HCT116 (cell line): ENCODE data around the gene DUS4L. TPM values are rescaled to one million over a fixed set of nuclear protein-coding genes. Genes with fewer than 3 reads are reported as not detected.

Experiments
- ATAC-seq: fragments of 200-7000 bp; cut with Tn5 transposase; 2 replicates; pipeline ENCODE4 v1.9.1; 2020; ENCODE audit warnings: mild to moderate bottlenecking, moderate library complexity
- BruUV-seq: library from RNA; stranded (reverse); fragments of 400-500 nt; replicated peaks from 2 replicates; lab custom pipeline; 2021; lab: Mats Ljungman, UMichigan
- CTCF ChIA-PET: fragments of 300-600 bp; sonication (Branson Sonifier 250); formaldehyde crosslinking; loops from one replicate; lab custom pipeline; 2021; ENCODE audit warnings: antibody characterized with exemption; lab: Charles Lee
- POLR2A ChIA-PET: fragments of 300-600, 350-600 bp; sonication (Branson Sonifier 250); formaldehyde crosslinking; loops from one replicate; lab custom pipeline; 2021; ENCODE audit warnings: antibody characterized with exemption; lab: Charles Lee
- RAD21 ChIA-PET, 2 experiments: fragments of 300-600 bp; sonication (Branson Sonifier 250); formaldehyde crosslinking; loops; one replicate each; lab custom pipeline; 2023; ENCODE audit warnings: low total read pairs in 2 of 2; ENCODE audit not compliant: uncharacterized antibody in 2 of 2, unreplicated experiment in 2 of 2, low non-redundant PET in 1 of 2; lab: Charles Lee
- DNase-seq: peaks from one replicate; pipeline ENCODE4 v3.0.0-alpha.2; 2010; ENCODE audit warnings: low read depth, low spot score
- H2AFZ ChIP-seq: fragments of 200-600 bp; shearing (Covaris generic), sonication (generic); 2 replicates; pipeline ENCODE4 v1.6.1; 2017; ENCODE audit warnings: low read depth, mixed run types, mixed read lengths, antibody characterized with exemption, low read length; ENCODE audit not compliant: poor library complexity, severe bottlenecking
- H3K27ac ChIP-seq: 2 replicates; pipeline ENCODE4 v1.5.1; 2012; ENCODE audit warnings: low read depth, low read length
- H3K27me3 ChIP-seq: fragments of 200-600 bp; sonication (generic); 2 replicates; pipeline ENCODE4 v1.6.1; 2016; ENCODE audit warnings: mixed run types, low read length, mixed read lengths; ENCODE audit not compliant: insufficient read depth
- H3K36me3 ChIP-seq, 2 experiments: fragments of 200-500 bp in 1 of 2; fragments of 200-600 bp in 1 of 2; sonication (Bioruptor generic) in 1 of 2; sonication (generic) in 1 of 2; 2 replicates each; pipeline versions ENCODE4 v1.5.1 to v1.6.1; 2014 to 2016; ENCODE audit warnings: low read length in 2 of 2, inconsistent platforms in 1 of 2, mixed read lengths in 1 of 2, mixed run types in 1 of 2; ENCODE audit not compliant: insufficient read depth in 2 of 2, control insufficient read depth in 1 of 2
- H3K4me1 ChIP-seq, 2 experiments: fragments of 200-600 bp in 1 of 2; sonication (generic) in 1 of 2; 2 replicates each; pipeline versions ENCODE4 v1.5.1 to v1.6.1; 2012 to 2017; ENCODE audit warnings: low read length in 2 of 2, inconsistent platforms in 1 of 2, mild to moderate bottlenecking in 1 of 2, mixed read lengths in 1 of 2, mixed run types in 1 of 2, moderate library complexity in 1 of 2; ENCODE audit not compliant: insufficient read depth in 2 of 2, control insufficient read depth in 1 of 2
- H3K4me2 ChIP-seq: fragments of 200-600 bp; sonication (generic); 2 replicates; pipeline ENCODE4 v1.6.1; 2017; ENCODE audit warnings: mixed run types, low read length, mixed read lengths
- H3K4me3 ChIP-seq, 2 experiments: fragments of 200-600 bp in 1 of 2; sonication (generic) in 1 of 2; replicated peaks in 1 of 2; 2 replicates each; pipeline ENCODE4 v1.5.1; 2011 to 2016; ENCODE audit warnings: low read length in 2 of 2, control low read depth in 1 of 2, low read depth in 1 of 2, mild to moderate bottlenecking in 1 of 2, mixed read lengths in 1 of 2, mixed run types in 1 of 2
- H3K79me2 ChIP-seq: fragments of 200-600 bp; sonication (generic); 2 replicates; pipeline ENCODE4 v1.6.1; 2017; ENCODE audit warnings: mild to moderate bottlenecking, mixed run types, low read length, moderate library complexity, mixed read lengths; ENCODE audit not compliant: insufficient read depth
- H3K9ac ChIP-seq: fragments of 200-600 bp; sonication (generic); 2 replicates; pipeline ENCODE4 v1.6.1; 2016; ENCODE audit warnings: low read length, mixed read lengths
- H3K9me2 ChIP-seq: fragments of 200-600 bp; sonication (generic), shearing (Covaris generic); 2 replicates; pipeline ENCODE4 v1.6.1; 2017; ENCODE audit warnings: mixed run types, mild to moderate bottlenecking, moderate library complexity; ENCODE audit not compliant: insufficient read depth
- H3K9me3 ChIP-seq, 2 experiments: fragments of 200-500 bp in 1 of 2; fragments of 200-600 bp in 1 of 2; sonication (Bioruptor generic) in 1 of 2; sonication (generic) in 1 of 2; 2 replicates each; pipeline ENCODE4 v1.6.1; 2014 to 2017; ENCODE audit warnings: low read length in 2 of 2, mixed read lengths in 2 of 2, inconsistent platforms in 1 of 2, low read depth in 1 of 2, mild to moderate bottlenecking in 1 of 2, mixed run types in 1 of 2, moderate library complexity in 1 of 2; ENCODE audit not compliant: control insufficient read depth in 1 of 2, insufficient read depth in 1 of 2
- H4K20me1 ChIP-seq: fragments of 200-600 bp; sonication (generic), shearing (Covaris generic); 2 replicates; pipeline ENCODE4 v1.6.1; 2017; ENCODE audit warnings: mixed run types, mild to moderate bottlenecking, moderate library complexity; ENCODE audit not compliant: insufficient read depth
- ATF3 ChIP-seq: IDR thresholded peaks from 2 replicates; pipeline ENCODE4 v1.6.1; 2012
- EGR1 ChIP-seq: IDR thresholded peaks from 2 replicates; pipeline ENCODE4 v1.6.1; 2012; ENCODE audit warnings: low read depth
- ELF1 ChIP-seq: IDR thresholded peaks from 2 replicates; pipeline ENCODE4 v1.6.1; 2012; ENCODE audit warnings: low read depth, borderline replicate concordance
- EZH2phosphoT487 ChIP-seq: fragments of 200-600 bp; IDR thresholded peaks from 2 replicates; pipeline ENCODE4 v1.6.1; 2018; ENCODE audit warnings: antibody characterized with exemption, borderline replicate concordance
- FOSL1 ChIP-seq: IDR thresholded peaks from 2 replicates; pipeline ENCODE4 v1.6.1; 2012; ENCODE audit warnings: low read depth
- JUND ChIP-seq: IDR thresholded peaks from 2 replicates; pipeline ENCODE4 v1.6.1; 2012
- MAX ChIP-seq: IDR thresholded peaks from 2 replicates; pipeline ENCODE4 v1.6.1; 2012
- POLR2A ChIP-seq: IDR thresholded peaks from 2 replicates; pipeline ENCODE4 v1.7.0; 2011; ENCODE audit warnings: borderline replicate concordance; ENCODE audit not compliant: insufficient read depth, insufficient read length; ENCODE audit errors: extremely low read depth
- POLR2AphosphoS5 ChIP-seq: IDR thresholded peaks from 2 replicates; pipeline ENCODE4 v1.6.1; 2011; ENCODE audit warnings: mild to moderate bottlenecking, low read depth, low read length, moderate library complexity
- SIN3A ChIP-seq: IDR thresholded peaks from 2 replicates; pipeline ENCODE4 v1.6.1; 2012; ENCODE audit warnings: low read depth
- SP1 ChIP-seq: IDR thresholded peaks from 2 replicates; pipeline ENCODE4 v1.6.1; 2012; ENCODE audit warnings: low read depth
- SRF ChIP-seq: IDR thresholded peaks from 2 replicates; pipeline ENCODE4 v1.6.1; 2012; ENCODE audit warnings: low read depth
- TCF7L2 ChIP-seq: IDR thresholded peaks from 2 replicates; pipeline ENCODE4 v1.7.0; 2011; ENCODE audit warnings: borderline replicate concordance, inconsistent platforms; ENCODE audit not compliant: insufficient read depth, insufficient read length; ENCODE audit errors: extremely low read depth
- YY1 ChIP-seq: IDR thresholded peaks from 2 replicates; pipeline ENCODE4 v1.6.1; 2011; ENCODE audit warnings: low read length, low read depth, moderate library complexity, mild to moderate bottlenecking; ENCODE audit not compliant: insufficient replicate concordance; ENCODE audit errors: extremely low read depth
- ZBTB33 ChIP-seq: IDR thresholded peaks from 2 replicates; pipeline ENCODE4 v1.6.1; 2011; ENCODE audit warnings: mild to moderate bottlenecking, low read length, moderate library complexity; ENCODE audit not compliant: insufficient replicate concordance; ENCODE audit errors: extremely low read depth
- ZNF274 ChIP-seq: fragments of 200-500 bp; sonication (Bioruptor generic); IDR thresholded peaks from 2 replicates; pipeline ENCODE4 v1.6.1; 2014; ENCODE audit warnings: mild to moderate bottlenecking, low read depth, low read length, inconsistent platforms
- intact Hi-C: fragments of 100-400 bp; cut with micrococcal nuclease; formaldehyde crosslinking; loops from 2 replicates; pipeline ENCODE4 v1.10.0; 2022
- total RNA-seq: library from RNA; stranded (reverse); gene quantifications from one replicate; pipeline ENCODE4 v1.2.1, GENCODE V29; 2021; ENCODE audit not compliant: unreplicated experiment

The DUS4L gene
- total RNA-seq, 1 experiment from 2014 or later = 12.6 TPM

- intact Hi-C loops = no loop called here
- no peaks in the 10 kb centered on the region for H3K9me3 ChIP-seq
These were observed 9.8 kb downstream of the DUS4L start for GRCh38 chr7:107573537-107573936.

More at GRCh38 chr7:107573537-107573936, 9.8 kb downstream of the DUS4L start:
- Histone ChIP-seq H3K9ac (no peak overlapping the region), H3K79me2 (no peaks in the 10 kb centered on the region), H4K20me1 (no peaks in the 10 kb centered on the region), H3K4me2 (no peak overlapping the region), H3K4me3 (no peak overlapping the region), H3K4me1 (no peaks in the 10 kb centered on the region), H3K27ac (no peak overlapping the region), H3K36me3 (0 out of 4 replicates have a peak, but pooled peaks cover 0 to 8% of the 10 kb centered on the region in 2 experiments), H3K27me3 (no peaks in the 10 kb centered on the region), H3K9me2 (no peaks in the 10 kb centered on the region), H2AFZ (no peak overlapping the region)
- no peak for DNase-seq
- TF ChIP-seq ZBTB33 (no peak), POLR2A (no peak), SP1 (no peak), YY1 (no peak), JUND (no peak), ELF1 (no peak), ATF3 (no peak), EZH2phosphoT487 (no peak), MAX (no peak), FOSL1 (no peak), ZNF274 (no peak), POLR2AphosphoS5 (no peak), TCF7L2 (no peak), EGR1 (no peak), SIN3A (no peak), SRF (no peak)
- ChIA-PET RAD21 (no interaction called here), CTCF (no interaction called here), POLR2A (no interaction called here)
- BruUV-seq = no TSS peak
- no peak for ATAC-seq
